ENCODE data around the gene ZCWPW1. TPM values are rescaled to one million over a fixed set of nuclear protein-coding genes. Genes with fewer than 3 reads are reported as not detected.
A peak's percentile ranks its signal among the peaks of the same experiment; 100 is the strongest.

ZCWPW1 gene
- total and polyA plus RNA-seq, 2 experiments from 2014 or later: 0.59 to 2.7 TPM

DNA sequence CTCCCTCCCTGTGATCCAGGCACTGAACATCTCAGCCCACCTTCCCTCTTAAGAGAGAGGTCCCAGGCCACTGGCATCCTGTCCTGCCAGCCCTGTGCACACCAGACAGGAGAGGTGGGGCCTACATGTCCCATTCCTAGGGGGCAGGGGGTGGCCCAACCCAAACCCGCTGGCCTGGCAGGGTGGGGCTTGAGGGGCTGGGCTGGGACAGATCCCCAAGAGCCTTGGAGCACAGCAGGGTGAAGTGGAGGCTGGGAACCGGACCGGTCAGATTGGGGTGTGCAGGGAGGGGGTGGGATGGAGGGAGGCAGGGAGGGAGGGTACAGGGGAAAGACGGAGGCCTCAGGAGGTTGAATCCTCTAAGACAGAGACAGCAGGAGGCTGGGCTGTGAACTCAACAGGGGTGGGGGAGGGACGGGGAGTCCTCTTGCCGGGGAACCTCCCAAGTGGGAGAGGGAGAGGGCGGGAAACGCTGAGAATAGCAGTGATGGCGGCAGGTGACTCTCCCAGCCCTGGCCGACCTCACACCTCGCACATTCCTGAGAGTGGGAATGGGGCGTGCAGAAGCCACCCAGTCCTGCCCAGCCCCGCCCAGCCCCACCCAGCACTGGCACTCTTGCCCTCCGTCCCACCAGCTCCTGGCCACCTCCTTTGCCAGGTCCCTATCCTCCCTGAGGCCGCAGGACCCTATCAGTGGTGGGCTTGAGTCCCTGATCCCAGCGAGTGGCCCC lies 43.8 kb upstream of the ZCWPW1 start:
- Histone ChIP-seq H2AFZ (no peak overlapping the region), H3K27me3 (ENCODE audit: insufficient read depth) (no peaks in the 10 kb centered on the region), H3K36me3 (ENCODE audit: insufficient read depth) (no peaks in the 10 kb centered on the region; the same call in 1 of the 2 replicates), H3K4me1 (ENCODE audit: insufficient read depth) (peaks cover 8% of the 10 kb centered on the region), H3F3A (replicated peaks; ENCODE audit: low read depth) (no peaks in the 10 kb centered on the region; the same call in 1 of the 2 replicates), H3K9me2 (ENCODE audit: insufficient read depth) (no peaks in the 10 kb centered on the region), H4K20me1 (replicated peaks; ENCODE audit: insufficient read depth) (peaks cover 3% of the 10 kb centered on the region; the same call in 1 of the 2 replicates), H3K4me3 (no peak overlapping the region), H3K4me2 (no peak overlapping the region), H3K79me2 (replicated peaks; ENCODE audit: insufficient read depth) (no peaks in the 10 kb centered on the region; the same call in 1 of the 2 replicates), H3K27ac (ENCODE audit: low read depth) (no peak overlapping the region)
- Mint-ChIP-seq H3K4me1 (peaks cover 30% of the 10 kb centered on the region), H3K9me3 (no peaks in the 10 kb centered on the region; the same call in 2 of the 3 replicates), H3K27ac (no peak overlapping the region), H3K4me3 (no peak overlapping the region), H3K36me3 (ENCODE audit: low read depth) (peaks cover 5% of the 10 kb centered on the region; the same call in 2 of the 3 replicates), H3K27me3 (ENCODE audit: insufficient read depth, low read depth, poor library complexity) (peaks cover 4% of the 10 kb centered on the region)
- no peak for DNase-seq (ENCODE audit: low spot score)
- peak; percentile 9; the same call in 2 of the 3 replicates for ATAC-seq
- TF ChIP-seq, protein P1, sequence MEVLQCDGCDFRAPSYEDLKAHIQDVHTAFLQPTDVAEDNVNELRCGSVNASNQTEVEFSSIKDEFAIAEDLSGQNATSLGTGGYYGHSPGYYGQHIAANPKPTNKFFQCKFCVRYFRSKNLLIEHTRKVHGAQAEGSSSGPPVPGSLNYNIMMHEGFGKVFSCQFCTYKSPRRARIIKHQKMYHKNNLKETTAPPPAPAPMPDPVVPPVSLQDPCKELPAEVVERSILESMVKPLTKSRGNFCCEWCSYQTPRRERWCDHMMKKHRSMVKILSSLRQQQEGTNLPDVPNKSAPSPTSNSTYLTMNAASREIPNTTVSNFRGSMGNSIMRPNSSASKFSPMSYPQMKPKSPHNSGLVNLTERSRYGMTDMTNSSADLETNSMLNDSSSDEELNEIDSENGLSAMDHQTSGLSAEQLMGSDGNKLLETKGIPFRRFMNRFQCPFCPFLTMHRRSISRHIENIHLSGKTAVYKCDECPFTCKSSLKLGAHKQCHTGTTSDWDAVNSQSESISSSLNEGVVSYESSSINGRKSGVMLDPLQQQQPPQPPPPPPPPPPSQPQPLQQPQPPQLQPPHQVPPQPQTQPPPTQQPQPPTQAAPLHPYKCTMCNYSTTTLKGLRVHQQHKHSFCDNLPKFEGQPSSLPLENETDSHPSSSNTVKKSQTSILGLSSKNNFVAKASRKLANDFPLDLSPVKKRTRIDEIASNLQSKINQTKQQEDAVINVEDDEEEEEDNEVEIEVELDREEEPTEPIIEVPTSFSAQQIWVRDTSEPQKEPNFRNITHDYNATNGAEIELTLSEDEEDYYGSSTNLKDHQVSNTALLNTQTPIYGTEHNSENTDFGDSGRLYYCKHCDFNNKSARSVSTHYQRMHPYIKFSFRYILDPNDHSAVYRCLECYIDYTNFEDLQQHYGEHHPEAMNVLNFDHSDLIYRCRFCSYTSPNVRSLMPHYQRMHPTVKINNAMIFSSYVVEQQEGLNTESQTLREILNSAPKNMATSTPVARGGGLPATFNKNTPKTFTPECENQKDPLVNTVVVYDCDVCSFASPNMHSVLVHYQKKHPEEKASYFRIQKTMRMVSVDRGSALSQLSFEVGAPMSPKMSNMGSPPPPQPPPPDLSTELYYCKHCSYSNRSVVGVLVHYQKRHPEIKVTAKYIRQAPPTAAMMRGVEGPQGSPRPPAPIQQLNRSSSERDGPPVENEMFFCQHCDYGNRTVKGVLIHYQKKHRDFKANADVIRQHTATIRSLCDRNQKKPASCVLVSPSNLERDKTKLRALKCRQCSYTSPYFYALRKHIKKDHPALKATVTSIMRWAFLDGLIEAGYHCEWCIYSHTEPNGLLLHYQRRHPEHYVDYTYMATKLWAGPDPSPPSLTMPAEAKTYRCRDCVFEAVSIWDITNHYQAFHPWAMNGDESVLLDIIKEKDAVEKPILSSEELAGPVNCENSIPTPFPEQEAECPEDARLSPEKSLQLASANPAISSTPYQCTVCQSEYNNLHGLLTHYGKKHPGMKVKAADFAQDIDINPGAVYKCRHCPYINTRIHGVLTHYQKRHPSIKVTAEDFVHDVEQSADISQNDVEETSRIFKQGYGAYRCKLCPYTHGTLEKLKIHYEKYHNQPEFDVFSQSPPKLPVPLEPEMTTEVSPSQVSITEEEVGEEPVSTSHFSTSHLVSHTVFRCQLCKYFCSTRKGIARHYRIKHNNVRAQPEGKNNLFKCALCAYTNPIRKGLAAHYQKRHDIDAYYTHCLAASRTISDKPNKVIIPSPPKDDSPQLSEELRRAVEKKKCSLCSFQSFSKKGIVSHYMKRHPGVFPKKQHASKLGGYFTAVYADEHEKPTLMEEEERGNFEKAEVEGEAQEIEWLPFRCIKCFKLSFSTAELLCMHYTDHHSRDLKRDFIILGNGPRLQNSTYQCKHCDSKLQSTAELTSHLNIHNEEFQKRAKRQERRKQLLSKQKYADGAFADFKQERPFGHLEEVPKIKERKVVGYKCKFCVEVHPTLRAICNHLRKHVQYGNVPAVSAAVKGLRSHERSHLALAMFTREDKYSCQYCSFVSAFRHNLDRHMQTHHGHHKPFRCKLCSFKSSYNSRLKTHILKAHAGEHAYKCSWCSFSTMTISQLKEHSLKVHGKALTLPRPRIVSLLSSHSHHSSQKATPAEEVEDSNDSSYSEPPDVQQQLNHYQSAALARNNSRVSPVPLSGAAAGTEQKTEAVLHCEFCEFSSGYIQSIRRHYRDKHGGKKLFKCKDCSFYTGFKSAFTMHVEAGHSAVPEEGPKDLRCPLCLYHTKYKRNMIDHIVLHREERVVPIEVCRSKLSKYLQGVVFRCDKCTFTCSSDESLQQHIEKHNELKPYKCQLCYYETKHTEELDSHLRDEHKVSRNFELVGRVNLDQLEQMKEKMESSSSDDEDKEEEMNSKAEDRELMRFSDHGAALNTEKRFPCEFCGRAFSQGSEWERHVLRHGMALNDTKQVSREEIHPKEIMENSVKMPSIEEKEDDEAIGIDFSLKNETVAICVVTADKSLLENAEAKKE (CRISPR knock-in tag; IDR thresholded peaks at IDR 0.05): no peak
- no peak for TF ChIP-seq NANOG (IDR thresholded peaks at IDR 0.05; ENCODE audit: borderline replicate concordance)
- TF ChIP-seq EZH2phosphoT487 (IDR thresholded peaks at IDR 0.05; ENCODE audit: unreplicated experiment): no peak
- no peak for TF ChIP-seq POLR2AphosphoS5 (IDR thresholded peaks at IDR 0.05; ENCODE audit: low read depth)
- no peak for TF ChIP-seq ZNF114 (CRISPR knock-in tag; IDR thresholded peaks at IDR 0.05)
- TF ChIP-seq ZNF331 (CRISPR knock-in tag; IDR thresholded peaks at IDR 0.05; ENCODE audit: low read depth): no peak
- no peak for TF ChIP-seq STAT1 (IDR thresholded peaks at IDR 0.05; ENCODE audit: unreplicated experiment)
- no peak for TF ChIP-seq JUNB (IDR thresholded peaks at IDR 0.05; ENCODE audit: unreplicated experiment)
- no peak for TF ChIP-seq CREB1 (CRISPR knock-in tag; IDR thresholded peaks at IDR 0.05; ENCODE audit: low read depth)
- TF ChIP-seq, protein P2, sequence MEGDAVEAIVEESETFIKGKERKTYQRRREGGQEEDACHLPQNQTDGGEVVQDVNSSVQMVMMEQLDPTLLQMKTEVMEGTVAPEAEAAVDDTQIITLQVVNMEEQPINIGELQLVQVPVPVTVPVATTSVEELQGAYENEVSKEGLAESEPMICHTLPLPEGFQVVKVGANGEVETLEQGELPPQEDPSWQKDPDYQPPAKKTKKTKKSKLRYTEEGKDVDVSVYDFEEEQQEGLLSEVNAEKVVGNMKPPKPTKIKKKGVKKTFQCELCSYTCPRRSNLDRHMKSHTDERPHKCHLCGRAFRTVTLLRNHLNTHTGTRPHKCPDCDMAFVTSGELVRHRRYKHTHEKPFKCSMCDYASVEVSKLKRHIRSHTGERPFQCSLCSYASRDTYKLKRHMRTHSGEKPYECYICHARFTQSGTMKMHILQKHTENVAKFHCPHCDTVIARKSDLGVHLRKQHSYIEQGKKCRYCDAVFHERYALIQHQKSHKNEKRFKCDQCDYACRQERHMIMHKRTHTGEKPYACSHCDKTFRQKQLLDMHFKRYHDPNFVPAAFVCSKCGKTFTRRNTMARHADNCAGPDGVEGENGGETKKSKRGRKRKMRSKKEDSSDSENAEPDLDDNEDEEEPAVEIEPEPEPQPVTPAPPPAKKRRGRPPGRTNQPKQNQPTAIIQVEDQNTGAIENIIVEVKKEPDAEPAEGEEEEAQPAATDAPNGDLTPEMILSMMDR (conservative IDR thresholded peaks at IDR 0.05; ENCODE audit: low read depth in 2 of 2): no peak
- TF ChIP-seq, protein P3, sequence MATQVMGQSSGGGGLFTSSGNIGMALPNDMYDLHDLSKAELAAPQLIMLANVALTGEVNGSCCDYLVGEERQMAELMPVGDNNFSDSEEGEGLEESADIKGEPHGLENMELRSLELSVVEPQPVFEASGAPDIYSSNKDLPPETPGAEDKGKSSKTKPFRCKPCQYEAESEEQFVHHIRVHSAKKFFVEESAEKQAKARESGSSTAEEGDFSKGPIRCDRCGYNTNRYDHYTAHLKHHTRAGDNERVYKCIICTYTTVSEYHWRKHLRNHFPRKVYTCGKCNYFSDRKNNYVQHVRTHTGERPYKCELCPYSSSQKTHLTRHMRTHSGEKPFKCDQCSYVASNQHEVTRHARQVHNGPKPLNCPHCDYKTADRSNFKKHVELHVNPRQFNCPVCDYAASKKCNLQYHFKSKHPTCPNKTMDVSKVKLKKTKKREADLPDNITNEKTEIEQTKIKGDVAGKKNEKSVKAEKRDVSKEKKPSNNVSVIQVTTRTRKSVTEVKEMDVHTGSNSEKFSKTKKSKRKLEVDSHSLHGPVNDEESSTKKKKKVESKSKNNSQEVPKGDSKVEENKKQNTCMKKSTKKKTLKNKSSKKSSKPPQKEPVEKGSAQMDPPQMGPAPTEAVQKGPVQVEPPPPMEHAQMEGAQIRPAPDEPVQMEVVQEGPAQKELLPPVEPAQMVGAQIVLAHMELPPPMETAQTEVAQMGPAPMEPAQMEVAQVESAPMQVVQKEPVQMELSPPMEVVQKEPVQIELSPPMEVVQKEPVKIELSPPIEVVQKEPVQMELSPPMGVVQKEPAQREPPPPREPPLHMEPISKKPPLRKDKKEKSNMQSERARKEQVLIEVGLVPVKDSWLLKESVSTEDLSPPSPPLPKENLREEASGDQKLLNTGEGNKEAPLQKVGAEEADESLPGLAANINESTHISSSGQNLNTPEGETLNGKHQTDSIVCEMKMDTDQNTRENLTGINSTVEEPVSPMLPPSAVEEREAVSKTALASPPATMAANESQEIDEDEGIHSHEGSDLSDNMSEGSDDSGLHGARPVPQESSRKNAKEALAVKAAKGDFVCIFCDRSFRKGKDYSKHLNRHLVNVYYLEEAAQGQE (IDR thresholded peaks at IDR 0.05; ENCODE audit: unreplicated experiment): no peak
- no peak for TF ChIP-seq EZH2 (IDR thresholded peaks at IDR 0.05; ENCODE audit: low read depth, unreplicated experiment)
- TF ChIP-seq, protein P4, sequence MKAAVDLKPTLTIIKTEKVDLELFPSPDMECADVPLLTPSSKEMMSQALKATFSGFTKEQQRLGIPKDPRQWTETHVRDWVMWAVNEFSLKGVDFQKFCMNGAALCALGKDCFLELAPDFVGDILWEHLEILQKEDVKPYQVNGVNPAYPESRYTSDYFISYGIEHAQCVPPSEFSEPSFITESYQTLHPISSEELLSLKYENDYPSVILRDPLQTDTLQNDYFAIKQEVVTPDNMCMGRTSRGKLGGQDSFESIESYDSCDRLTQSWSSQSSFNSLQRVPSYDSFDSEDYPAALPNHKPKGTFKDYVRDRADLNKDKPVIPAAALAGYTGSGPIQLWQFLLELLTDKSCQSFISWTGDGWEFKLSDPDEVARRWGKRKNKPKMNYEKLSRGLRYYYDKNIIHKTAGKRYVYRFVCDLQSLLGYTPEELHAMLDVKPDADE (IDR thresholded peaks at IDR 0.05): no peak

Measured in GM23338 (cell line).